ENCODE results near the gene PIP4K2A.
"Not testable (repeated sequence)": the region's sequence is repeated elsewhere in the genome, so short reads cannot be mapped to it uniquely, and the experiment has no call there.

PIP4K2A gene

DNA sequence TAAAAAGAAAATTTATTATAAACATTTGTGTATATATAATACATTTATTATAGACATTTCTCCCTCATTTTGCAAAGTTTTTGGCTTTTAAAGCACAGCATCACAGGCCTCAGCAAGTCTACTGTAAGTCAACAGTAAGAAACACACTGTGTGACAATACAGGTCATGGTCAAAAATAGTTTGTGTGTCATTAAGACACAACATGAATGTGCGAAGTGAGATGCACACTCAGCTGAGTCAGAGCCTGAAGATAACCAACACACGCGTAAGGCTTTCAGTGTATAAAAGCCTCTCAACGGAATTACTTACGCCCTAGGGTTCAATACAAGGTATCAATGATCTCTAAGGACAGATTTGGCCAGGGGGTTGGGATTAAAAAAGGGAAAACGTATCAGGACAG lies 157.6 kb downstream of the PIP4K2A start:
- DNase-seq (ENCODE audit: low spot score) (no peak), FAIRE-seq (no peak)

DNA sequence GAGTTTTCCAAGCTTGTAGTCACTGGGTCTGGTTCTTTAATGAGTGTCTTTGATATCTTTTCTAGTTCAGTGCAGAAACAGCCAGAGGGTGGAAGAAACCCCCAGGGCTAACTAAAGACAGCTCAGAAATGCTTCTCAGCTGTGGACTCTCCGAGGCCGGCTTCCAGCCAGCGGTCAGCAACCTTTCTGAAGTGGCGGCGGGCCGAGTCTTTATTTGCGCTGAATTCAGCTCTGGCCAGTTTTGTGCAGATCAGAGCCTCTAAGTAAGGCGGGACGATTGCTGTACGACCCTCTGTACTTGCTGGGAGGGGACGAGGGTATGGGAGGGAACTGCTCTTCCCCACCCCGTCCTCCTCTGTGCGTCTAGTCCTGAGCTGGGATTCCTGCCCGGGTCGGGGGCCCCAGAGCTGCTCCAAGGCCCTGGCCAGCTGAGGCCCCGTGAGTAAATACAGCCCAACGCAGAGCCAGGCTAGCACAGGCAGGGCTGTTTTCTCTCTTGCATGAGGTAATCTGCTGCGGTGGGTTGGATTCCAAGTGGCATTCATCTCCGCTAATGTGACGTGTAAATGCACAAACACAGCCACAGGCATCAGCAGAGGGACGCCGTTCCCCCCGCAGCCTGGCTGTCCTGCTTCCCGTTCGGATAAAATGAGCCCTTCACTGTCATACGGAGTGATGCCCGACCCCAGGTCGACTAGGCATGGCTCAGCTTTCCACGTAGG lies 159.8 kb downstream of the PIP4K2A start:
- no peak for FAIRE-seq

GRCh38 chr10:22553452-22553995 lies 160.9 kb downstream of the PIP4K2A start:
- DNase-seq (ENCODE audit: low spot score), result no peak
- no peak for FAIRE-seq

More for the DNA sequence above, 159.8 kb downstream of the PIP4K2A start:
- no peak for DNase-seq (ENCODE audit: low spot score)

DNA sequence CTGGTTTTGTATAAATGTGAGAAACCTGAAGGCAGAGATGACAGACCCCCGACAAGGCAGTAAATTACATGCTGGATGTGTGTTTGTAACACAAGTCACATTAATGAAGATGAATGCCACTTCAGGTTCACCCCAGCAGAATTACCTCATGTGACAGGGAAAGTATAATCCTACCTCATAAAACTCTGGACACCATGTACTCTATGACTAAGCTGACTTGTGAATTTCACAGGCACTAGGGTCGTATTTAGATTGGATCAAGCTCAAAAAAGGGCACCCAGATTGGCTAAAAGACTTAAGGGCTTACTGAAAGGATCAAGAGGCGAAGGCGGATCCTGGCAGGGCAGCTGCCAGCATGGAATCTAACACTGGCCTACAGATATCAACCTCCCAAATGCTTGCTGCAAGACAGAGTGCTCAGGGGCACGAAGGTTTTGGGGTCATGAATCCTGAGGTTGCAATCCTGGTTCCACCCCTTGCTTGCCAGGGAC lies 161.4 kb downstream of the PIP4K2A start:
- FAIRE-seq, result no peak
- no peak for DNase-seq (ENCODE audit: low spot score)

GRCh38 chr10:22551681-22552365 lies 162.6 kb downstream of the PIP4K2A start:
- DNase-seq (ENCODE audit: low spot score) (no peak), FAIRE-seq (no peak)

DNA sequence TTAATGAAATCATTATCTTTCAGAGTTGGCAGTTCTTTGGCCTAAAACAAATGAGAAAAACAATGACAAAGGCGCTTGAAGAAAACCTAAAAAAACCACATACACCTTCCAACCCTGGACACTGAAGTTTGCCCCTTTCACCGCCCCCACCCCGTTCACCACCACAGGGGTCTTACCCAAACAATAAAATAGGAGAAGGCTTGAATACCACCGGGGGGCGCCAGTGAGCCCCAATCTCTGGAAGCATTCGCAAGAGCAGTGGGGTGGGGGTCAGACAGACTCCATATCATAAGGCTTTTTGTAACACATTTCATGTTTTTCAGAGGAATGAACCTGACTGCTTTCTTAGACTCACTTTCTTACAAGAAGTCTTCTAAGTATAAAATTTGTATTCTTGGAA lies 163.6 kb downstream of the PIP4K2A start:
- peak; percentile 30 for DNase-seq (ENCODE audit: low spot score)
- no peak for FAIRE-seq

DNA sequence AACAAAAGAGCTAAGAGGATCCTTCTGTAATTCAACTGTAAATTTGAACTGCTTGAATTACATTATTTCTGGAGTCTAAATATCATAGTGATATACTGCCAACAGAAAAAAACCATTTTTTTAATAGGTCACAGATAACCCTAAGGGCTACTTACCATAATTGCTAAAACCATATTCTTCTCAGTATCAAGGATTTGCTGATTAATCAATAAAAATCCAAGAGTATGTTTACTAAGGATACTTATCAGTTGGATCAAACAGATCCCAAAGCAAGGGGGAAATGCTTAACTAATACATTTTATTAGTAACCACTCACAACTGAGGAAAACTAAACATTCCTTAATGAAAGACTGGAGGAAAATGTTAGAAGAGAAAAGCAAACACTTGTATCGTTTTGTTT lies 166.0 kb downstream of the PIP4K2A start:
- no peak for FAIRE-seq
- DNase-seq (ENCODE audit: low spot score), result no peak

DNA sequence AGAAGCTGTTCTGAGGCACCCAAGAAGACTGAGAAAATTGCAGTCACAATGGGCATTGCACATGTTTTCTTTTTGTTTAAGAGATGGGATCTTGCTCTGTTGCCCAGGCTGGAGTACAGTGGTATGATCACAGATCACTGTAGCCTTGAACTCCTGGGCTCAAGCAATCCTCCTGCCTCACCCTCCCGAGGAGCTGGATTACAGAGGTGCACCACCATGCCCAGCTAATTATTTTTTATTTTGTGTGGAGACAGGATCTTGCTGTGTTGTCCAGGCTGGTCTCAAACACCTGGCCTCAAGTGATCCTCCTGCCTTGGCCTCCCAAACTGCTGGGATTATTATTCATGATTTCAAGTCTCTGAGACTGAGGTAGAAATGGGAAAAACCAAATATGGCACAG lies 168.7 kb downstream of the PIP4K2A start:
- DNase-seq (ENCODE audit: low spot score), result no peak
- FAIRE-seq, result no peak

DNA sequence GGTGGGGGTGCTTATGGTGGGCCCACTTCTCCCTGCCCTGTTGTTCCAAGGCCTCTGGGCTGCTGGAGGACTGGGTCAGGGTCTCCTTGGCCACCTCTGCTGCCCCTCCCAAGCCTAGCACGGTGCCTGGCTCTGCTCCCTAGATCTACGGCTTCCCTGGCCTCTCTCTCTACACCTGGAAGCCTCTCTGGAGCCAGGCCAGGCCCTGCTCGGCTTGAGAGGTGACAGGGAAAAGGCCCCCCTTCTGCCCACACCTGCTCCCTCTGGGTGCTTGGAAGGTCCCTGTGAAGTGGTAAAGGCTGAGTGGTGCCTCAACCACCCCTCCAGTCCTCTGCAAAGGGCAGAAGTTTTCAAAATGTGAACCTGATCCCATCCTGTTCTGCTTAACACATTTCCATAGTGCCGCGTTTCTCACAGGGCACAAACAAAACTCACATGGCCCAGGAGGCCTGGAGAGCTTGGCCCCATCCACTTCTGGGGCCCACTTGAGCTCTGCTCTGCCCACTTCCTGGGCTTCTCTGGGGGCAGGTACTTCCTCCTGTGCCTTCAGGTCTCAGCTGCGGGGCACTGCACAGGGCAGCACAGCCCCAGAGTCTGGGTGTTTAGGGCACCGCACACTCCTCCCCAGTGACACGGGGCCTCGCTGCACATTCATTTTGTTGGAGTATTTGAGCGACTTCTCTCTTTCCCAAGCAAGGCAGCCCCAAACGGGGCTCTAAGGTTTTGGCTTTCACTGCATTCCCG lies 169.9 kb downstream of the PIP4K2A start:
- no peak for DNase-seq (ENCODE audit: low spot score)
- FAIRE-seq, result no peak

GRCh38 chr10:22542773-22543172 lies 171.6 kb downstream of the PIP4K2A start:
- FAIRE-seq, result no peak
- no peak for DNase-seq (ENCODE audit: low spot score)

GRCh38 chr10:22541900-22542299 lies 172.5 kb downstream of the PIP4K2A start:
- DNase-seq (ENCODE audit: low spot score) (no peak), FAIRE-seq (no peak)

- FAIRE-seq (no peak), DNase-seq (ENCODE audit: low spot score) (no peak)
Measured at GRCh38 chr10:22539579-22540298, 174.6 kb downstream of the PIP4K2A start.

DNA sequence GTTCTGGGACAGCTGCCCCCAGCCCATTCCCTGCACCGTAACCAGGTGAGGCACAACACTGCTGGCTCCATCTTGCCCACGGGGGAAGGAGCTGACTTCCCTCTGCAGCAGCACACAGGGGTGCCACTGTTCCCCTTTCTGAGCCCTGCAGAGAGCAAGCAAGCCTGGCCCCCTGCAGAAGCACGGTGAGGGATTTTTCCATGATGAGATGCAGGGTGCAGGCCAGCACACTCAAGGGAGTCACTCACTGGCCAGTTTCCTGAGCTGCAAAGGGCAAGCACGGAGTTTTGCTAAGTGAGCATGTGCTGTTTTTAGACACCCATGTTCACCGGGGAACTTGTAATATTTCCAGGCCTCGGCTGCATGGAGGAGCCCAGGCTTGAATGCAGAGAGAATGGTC lies 176.6 kb downstream of the PIP4K2A start:
- no peak for FAIRE-seq
- no peak for DNase-seq (ENCODE audit: low spot score)

DNA sequence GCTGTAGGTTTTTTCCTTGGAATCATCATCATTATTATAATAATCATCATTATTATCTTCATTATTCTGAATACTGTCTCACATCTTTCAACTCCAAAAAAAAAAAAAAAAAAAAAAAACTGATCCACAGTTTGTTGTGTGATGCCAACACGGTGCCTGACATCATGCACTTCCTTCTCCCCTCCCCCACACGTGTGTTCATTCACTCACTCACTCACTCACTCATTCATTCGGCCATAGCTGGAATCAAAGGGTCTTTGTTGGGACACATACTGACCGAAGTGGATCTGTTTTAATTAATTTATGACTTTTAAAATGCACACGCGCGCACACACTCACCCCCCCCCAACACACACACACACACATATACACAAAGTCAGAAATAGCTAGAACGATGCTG lies 177.8 kb downstream of the PIP4K2A start:
- DNase-seq (ENCODE audit: low spot score), result no peak
- no peak for FAIRE-seq

DNA sequence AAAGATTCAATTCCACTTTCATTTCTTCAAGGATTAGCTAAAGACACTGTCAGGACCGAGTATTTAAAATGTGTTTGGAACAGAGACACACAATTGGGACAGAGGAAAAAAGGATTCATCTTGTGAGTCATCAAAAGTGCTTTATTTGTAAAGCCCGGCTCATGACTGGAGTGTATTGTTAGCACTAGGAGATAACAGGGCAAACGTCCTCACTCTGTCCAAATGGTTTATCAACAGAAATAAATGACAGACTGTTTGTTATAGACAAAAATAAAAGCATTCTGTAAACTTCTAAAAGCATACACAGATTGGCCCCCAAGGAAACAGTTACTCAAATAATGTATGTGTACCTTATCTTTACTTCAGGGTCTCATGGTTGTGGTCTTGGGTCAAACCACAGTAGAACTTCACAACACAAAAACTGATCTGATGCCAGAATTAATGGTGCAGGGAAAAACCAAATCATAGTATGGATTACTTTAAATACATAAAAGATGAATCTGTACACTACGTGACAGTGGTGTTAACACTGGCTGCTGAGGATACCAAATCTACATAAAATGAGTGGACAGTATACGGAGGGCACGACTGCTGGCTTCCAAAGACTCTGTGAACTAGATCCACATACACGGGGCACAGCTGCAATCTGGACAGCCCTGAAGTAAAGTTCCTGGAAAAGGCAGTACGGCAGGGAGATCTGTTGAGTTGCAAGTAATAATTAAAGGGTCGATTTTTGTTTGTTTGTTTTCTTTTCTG lies 179.4 kb downstream of the PIP4K2A start:
- FAIRE-seq (no peak), DNase-seq (ENCODE audit: low spot score) (no peak)

GRCh38 chr10:22531441-22531840 lies 182.9 kb downstream of the PIP4K2A start:
- no peak for DNase-seq (ENCODE audit: low spot score)
- no peak for FAIRE-seq

DNA sequence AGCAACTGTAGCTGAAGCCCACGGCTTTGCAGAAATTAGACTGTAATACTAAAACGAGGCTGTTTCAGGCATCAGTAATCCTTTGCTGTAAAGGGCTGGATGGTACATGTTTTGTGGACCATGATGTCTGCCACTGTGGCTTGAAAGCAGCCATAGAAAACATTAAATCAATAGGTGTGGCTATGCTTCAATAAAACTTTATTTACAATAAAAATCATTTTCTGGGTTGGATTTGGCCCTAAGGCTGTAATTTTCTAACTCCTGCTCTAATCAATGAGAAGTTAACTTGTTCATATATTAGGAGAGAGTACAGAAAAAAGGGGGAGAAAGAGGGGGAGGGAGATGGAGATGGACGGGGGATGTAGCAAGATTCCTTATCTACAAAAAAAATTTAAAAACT lies 183.4 kb downstream of the PIP4K2A start:
- DNase-seq (ENCODE audit: low spot score) (no peak), FAIRE-seq (no peak)

GRCh38 chr10:22527520-22527919 lies 186.9 kb downstream of the PIP4K2A start:
- FAIRE-seq (no peak), DNase-seq (ENCODE audit: low spot score) (no peak)

GRCh38 chr10:22524333-22524732 lies 190.0 kb downstream of the PIP4K2A start:
- FAIRE-seq; DNase-seq (ENCODE audit: low spot score): not testable (repeated sequence)

DNA sequence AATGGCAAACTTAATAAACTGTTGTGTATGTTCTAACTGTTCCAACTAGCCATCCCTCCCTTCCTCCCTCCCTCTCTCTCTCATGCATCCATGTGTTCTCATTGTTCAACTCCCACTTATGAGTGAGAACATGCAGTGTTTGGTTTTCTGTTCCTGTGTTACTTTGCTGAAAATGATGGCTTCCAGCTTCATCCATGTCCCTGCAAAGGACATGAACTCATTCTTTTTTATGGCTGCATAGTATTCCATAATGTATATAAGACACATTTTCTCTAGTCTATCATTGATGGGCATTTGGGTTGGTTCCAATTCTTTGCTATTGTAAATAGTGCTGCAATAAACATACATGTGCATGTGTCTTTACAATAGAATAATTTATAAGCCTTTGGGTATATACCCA lies 193.7 kb downstream of the PIP4K2A start:
- not testable (repeated sequence) for FAIRE-seq; DNase-seq (ENCODE audit: low spot score)
